ENCODE measurements around the gene C11orf86. TPM values are rescaled to one million over a fixed set of nuclear protein-coding genes. Genes with fewer than 3 reads are reported as not detected.

Gene C11orf86, protein sequence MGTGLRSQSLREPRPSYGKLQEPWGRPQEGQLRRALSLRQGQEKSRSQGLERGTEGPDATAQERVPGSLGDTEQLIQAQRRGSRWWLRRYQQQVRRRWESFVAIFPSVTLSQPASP
- under 1 TPM in 1 of 2 donors, not detected in 1; 0.25 TPM for total RNA-seq
- polyA plus RNA-seq (ENCODE audit: insufficient read depth, low read depth, low replicate concordance), result not detected
- long read RNA-seq, donor 1, result 0 reads
- long read RNA-seq, donor 2, result 0 reads

DNA sequence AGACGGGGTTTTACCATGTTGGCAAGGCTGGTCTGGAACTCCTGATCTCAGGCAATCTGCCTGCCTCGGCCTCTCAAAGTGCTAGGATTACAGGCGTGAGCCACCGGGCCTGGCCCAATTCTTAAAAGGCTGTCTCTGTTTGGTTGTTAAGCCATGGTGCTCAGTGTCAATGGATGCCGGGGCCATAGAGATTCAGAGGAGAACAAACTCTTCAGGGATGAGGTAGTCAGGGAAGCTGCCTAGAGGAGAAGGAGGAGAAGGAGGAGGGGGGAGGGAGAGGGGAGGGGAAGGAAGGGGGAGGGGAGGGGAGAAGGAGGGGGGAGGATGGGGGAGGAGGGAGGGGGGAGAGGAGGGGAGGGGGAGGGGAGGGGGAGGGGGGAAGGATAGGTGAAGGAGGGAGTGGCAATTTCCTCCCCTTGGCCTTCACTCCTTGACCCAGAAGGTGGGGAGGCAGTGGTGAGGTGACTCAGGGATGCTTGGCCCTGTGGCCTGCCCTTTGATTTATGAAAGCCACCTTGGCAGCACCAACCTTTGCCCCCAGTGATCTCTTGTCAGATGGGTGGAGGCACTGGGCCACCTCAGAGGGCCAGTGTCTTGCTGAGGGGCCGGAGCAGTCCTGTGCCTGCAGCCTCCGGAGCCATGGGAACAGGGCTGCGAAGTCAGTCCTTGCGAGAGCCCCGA, at the start of gene C11orf86:
Gene C11orf86 (plus strand): TSS at position 581 of the 681 bp plus-strand sequence. CDS start 59 bp downstream, at position 640.
- Histone ChIP-seq H3K27ac (no peak within 1 kb of the TSS), H3K4me1 (no peaks in the 10 kb centered on the region), H3K9me3 (no peaks in the 10 kb centered on the region), H3K36me3 (ENCODE audit: low read depth, missing control alignments) (no peaks in the 10 kb centered on the region), H3K4me3 (no peak within 1 kb of the TSS), H3K27me3 (no peaks in the 10 kb centered on the region)
- intact Hi-C loops (cut with DNase I; ENCODE audit: low total_unique reads), result no loop called here
- no peak for DNase-seq
- WGBS, 2 donors, result 81 to 89% methylated on average over 6 to 9 of the region's 10 CpGs
- TF ChIP-seq, protein P1, sequence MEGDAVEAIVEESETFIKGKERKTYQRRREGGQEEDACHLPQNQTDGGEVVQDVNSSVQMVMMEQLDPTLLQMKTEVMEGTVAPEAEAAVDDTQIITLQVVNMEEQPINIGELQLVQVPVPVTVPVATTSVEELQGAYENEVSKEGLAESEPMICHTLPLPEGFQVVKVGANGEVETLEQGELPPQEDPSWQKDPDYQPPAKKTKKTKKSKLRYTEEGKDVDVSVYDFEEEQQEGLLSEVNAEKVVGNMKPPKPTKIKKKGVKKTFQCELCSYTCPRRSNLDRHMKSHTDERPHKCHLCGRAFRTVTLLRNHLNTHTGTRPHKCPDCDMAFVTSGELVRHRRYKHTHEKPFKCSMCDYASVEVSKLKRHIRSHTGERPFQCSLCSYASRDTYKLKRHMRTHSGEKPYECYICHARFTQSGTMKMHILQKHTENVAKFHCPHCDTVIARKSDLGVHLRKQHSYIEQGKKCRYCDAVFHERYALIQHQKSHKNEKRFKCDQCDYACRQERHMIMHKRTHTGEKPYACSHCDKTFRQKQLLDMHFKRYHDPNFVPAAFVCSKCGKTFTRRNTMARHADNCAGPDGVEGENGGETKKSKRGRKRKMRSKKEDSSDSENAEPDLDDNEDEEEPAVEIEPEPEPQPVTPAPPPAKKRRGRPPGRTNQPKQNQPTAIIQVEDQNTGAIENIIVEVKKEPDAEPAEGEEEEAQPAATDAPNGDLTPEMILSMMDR (IDR thresholded peaks at IDR 0.05), result no peak
- TF ChIP-seq POLR2A (IDR thresholded peaks at IDR 0.05), result no peak

DNA sequence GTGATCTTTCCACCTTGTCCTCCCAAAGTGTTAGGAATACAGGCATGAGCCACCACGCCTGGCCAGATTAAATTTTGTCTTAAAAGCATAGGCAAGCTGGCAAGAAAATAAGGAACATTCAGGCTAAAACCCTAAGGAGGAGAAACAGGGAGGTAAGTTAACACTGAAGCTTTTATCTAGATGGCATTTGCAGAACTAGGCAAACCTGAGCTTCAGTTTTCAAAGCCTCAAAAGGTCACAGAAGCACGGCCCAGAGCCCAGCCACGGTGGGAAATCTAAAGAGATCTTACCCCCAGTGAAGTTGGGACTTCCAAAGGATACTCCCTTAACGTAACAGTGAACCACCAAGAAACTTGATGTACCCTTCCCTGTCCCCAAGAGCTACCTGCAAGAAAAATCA, 45.4 kb upstream of the C11orf86 start:
- WGBS, 2 donors, result 81 to 83% methylated on average over 4 of the region's 4 CpGs
- H3K4me1 ChIP-seq, result peaks cover 3% of the 10 kb centered on the region
- no peak for DNase-seq
- H3K9me3 ChIP-seq, result no peaks in the 10 kb centered on the region
- TF ChIP-seq, protein P1 (IDR thresholded peaks at IDR 0.05), result no peak
- no peak for TF ChIP-seq POLR2A (IDR thresholded peaks at IDR 0.05)
- intact Hi-C loops (cut with DNase I; ENCODE audit: low total_unique reads), result no loop called here
- no peak overlapping the region for H3K27ac ChIP-seq
- no peak overlapping the region for H3K4me3 ChIP-seq
- H3K27me3 ChIP-seq, result no peaks in the 10 kb centered on the region
- H3K36me3 ChIP-seq (ENCODE audit: low read depth, missing control alignments), result no peaks in the 10 kb centered on the region

DNA sequence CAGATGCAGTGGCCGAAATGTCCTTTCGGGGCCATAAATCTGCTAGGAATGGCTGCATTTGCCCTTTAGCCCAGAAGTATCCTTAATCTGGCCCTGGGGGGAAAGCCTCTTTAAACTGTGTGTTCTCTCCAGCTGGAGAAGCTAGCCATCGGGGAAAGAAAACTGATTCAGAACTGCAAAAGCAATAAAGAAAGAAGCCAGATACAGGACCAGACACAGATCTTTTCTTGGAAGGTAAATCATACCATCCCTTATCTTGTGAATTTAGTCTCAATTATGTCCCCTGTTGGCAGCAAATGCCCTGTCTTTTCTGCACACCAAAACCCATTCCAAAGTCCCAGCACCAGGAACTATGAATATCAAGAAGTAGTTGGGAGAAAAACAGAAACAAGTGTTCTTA, 42.6 kb upstream of the C11orf86 start:
- no peaks in the 10 kb centered on the region for H3K36me3 ChIP-seq (ENCODE audit: low read depth, missing control alignments)
- TF ChIP-seq, protein P1 (IDR thresholded peaks at IDR 0.05), result no peak
- TF ChIP-seq POLR2A (IDR thresholded peaks at IDR 0.05), result no peak
- no peak for DNase-seq
- H3K4me1 ChIP-seq, result peaks cover 3% of the 10 kb centered on the region
- H3K9me3 ChIP-seq, result no peaks in the 10 kb centered on the region
- no peak overlapping the region for H3K4me3 ChIP-seq
- WGBS, 2 donors, result 73 to 85% methylated on average over 3 of the region's 3 CpGs
- intact Hi-C loops (cut with DNase I; ENCODE audit: low total_unique reads), result no loop called here
- H3K27ac ChIP-seq, result no peak overlapping the region
- H3K27me3 ChIP-seq, result no peaks in the 10 kb centered on the region

DNA sequence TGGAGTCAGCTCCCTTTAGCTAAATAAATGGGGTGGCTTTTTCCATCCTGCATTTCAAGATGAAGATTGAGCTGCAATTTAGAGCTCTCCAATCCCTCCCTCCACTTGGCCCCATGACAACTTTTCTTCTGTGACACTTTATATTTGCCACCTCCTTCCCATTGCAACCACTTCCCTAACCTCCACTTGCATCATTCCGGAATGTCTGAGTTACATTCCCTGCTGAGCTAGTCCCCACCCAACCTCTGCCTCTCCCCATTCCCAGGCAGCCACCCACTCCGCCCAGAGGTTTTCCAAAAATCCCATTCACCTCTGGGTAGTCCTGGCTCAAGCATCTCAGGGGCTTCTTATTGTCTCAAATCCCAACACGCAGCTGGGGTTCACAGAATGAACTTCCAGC, 41.6 kb upstream of the C11orf86 start:
- DNase-seq, result no peak
- 96 to 99% methylated on average over 3 of the region's 3 CpGs for WGBS, 2 donors
- Histone ChIP-seq H3K4me1 (peaks cover 3% of the 10 kb centered on the region), H3K27me3 (no peaks in the 10 kb centered on the region), H3K27ac (no peak overlapping the region), H3K36me3 (ENCODE audit: low read depth, missing control alignments) (no peaks in the 10 kb centered on the region), H3K9me3 (no peaks in the 10 kb centered on the region), H3K4me3 (no peak overlapping the region)
- TF ChIP-seq, protein P1 (IDR thresholded peaks at IDR 0.05), result no peak
- TF ChIP-seq POLR2A (IDR thresholded peaks at IDR 0.05), result no peak
- intact Hi-C loops (cut with DNase I; ENCODE audit: low total_unique reads), result no loop called here

Data from testis (tissue), 5 donors.